ENCODE results near the gene TMPRSS6. TPM values are rescaled to one million over a fixed set of nuclear protein-coding genes. Genes with fewer than 3 reads are reported as not detected.
A peak's percentile ranks its signal among the peaks of the same experiment; 100 is the strongest.

TMPRSS6 gene
- total RNA-seq, 1 donor from 2014 or later = not detected

DNA sequence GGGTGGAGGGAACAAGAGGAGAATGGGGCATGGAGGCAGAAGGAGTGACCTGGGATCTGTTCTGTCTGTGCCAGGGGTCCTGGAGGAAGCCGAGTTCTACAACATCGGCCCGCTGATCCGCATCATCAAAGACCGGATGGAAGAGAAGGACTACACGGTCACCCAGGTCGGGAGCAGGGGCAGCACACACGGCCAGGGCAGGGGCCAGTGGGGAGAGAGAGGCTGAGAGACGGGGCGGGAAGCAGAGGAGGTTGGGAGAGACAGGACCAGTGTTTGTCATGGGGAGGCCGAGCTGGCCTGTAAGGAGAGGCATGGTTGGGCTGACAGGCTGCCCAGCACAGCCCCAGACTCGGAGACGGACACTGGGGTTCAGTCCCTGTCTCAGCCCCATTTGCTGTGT is 53.3 kb downstream of the TMPRSS6 start:
- Histone ChIP-seq H3K27me3 (no peaks in the 10 kb centered on the region), H3K9me3 (no peaks in the 10 kb centered on the region), H3K27ac (no peak overlapping the region), H3K4me1 (peaks cover 27% of the 10 kb centered on the region), H3K36me3 (peaks cover 0 to 30% of the 10 kb centered on the region in 2 donors), H3K4me3 (no peak overlapping the region)
- DNase-seq (ENCODE audit: extremely low spot score in 2 of 2) = no peak
- intact Hi-C loops (cut with DNase I) = no loop called here
- no peak for TF ChIP-seq POLR2AphosphoS5 (IDR thresholded peaks at IDR 0.05; ENCODE audit: insufficient read depth in 1 of 2, low read depth in 1 of 2)
- TF ChIP-seq CTCF (IDR thresholded peaks at IDR 0.05) = no peak
- no peak for TF ChIP-seq POLR2A (IDR thresholded peaks at IDR 0.05)

DNA sequence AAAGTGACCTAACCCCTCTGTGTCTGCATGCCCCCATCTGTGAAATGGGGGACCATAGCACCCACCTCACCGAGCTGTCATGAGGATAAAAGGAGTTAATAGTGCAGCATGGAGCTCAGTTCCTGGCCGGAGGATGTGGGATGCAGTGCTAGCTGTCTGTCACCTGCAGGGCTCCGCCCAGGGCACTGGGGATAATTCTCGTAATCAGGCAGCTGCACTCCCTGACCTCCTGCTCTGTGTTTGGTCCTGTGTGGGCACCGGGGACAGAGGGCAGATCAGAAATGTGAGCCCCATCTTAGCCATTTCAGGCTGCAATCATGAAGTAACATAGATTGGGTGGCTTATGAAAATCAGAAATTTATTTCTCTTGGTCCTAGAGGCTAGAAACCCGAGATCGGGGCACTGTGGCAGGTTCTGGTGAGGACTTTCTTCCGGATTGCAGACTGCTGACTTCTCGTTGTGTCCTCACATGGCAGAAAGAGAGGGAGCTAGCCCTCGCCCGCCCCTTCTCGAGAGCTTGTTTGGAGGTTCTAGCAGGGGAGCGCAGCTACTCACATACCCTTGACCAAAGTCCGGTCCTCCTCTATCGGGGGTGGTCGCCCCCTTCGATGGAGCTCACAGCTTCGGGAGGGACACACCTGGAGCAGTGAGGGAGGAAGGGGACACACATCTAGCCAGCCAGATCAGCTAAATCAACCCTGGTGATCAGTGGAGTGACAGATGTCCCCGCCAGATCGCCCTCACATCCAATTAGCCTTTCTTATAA is 54.7 kb downstream of the TMPRSS6 start:
- intact Hi-C loops (cut with DNase I) = no loop called here
- no peak for TF ChIP-seq CTCF (IDR thresholded peaks at IDR 0.05)
- no peak for TF ChIP-seq POLR2A (IDR thresholded peaks at IDR 0.05)
- no peak for TF ChIP-seq POLR2AphosphoS5 (IDR thresholded peaks at IDR 0.05; ENCODE audit: insufficient read depth in 1 of 2, low read depth in 1 of 2)
- DNase-seq (ENCODE audit: extremely low spot score in 2 of 2) = no peak
- Histone ChIP-seq H3K4me1 (peaks cover 33% of the 10 kb centered on the region), H3K27me3 (no peaks in the 10 kb centered on the region), H3K9me3 (no peaks in the 10 kb centered on the region), H3K36me3 (peaks cover 0 to 22% of the 10 kb centered on the region in 2 donors), H3K27ac (no peak overlapping the region), H3K4me3 (no peak overlapping the region)

DNA sequence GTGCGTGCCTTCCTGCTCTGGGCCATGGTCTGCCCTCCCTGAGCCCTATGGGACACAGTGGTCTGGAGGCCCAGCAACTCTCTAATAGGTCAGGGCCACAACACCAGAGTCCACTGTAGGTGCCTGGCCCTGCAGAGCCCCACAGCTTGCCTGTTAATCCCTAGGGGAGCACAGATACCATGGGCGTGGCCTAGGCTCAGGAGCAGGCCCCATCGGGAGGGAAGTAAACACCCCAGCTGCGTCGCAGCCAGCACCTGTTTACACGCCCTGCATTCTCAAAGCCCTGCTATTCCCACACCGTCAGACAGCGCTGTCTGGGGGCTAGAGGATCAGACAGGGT is 55.5 kb downstream of the TMPRSS6 start:
- no peak overlapping the region for H3K27ac ChIP-seq
- TF ChIP-seq POLR2AphosphoS5 (IDR thresholded peaks at IDR 0.05; ENCODE audit: insufficient read depth in 1 of 2, low read depth in 1 of 2) (no peak), POLR2A (IDR thresholded peaks at IDR 0.05) (no peak), CTCF (IDR thresholded peaks at IDR 0.05) (no peak)
- no peak for DNase-seq (ENCODE audit: extremely low spot score in 2 of 2)
- peaks cover 33% of the 10 kb centered on the region for H3K4me1 ChIP-seq
- H3K9me3 ChIP-seq = no peaks in the 10 kb centered on the region
- H3K36me3 ChIP-seq = peaks cover 0 to 22% of the 10 kb centered on the region in 2 donors
- H3K4me3 ChIP-seq = no peak overlapping the region
- intact Hi-C loops (cut with DNase I) = no loop called here
- no peaks in the 10 kb centered on the region for H3K27me3 ChIP-seq

GRCh38 chr22:37053310-37054055 is 56.0 kb downstream of the TMPRSS6 start:
- intact Hi-C loops (cut with DNase I) = no loop called here
- TF ChIP-seq POLR2AphosphoS5 (IDR thresholded peaks at IDR 0.05; ENCODE audit: insufficient read depth in 1 of 2, low read depth in 1 of 2) (no peak), CTCF (IDR thresholded peaks at IDR 0.05) (no peak), POLR2A (IDR thresholded peaks at IDR 0.05) (no peak)
- H3K27ac ChIP-seq = peak overlapping the region; percentile 53

More at GRCh38 chr22:37053310-37054055, 56.0 kb downstream of the TMPRSS6 start:
- Histone ChIP-seq H3K4me1 (peaks cover 33% of the 10 kb centered on the region), H3K27me3 (no peaks in the 10 kb centered on the region), H3K36me3 (peaks cover 0 to 18% of the 10 kb centered on the region in 2 donors), H3K4me3 (no peak overlapping the region), H3K9me3 (no peaks in the 10 kb centered on the region)
- DNase-seq (ENCODE audit: extremely low spot score in 2 of 2) = no peak
